ENCODE data around the gene BAHCC1.

BAHCC1 gene

DNA sequence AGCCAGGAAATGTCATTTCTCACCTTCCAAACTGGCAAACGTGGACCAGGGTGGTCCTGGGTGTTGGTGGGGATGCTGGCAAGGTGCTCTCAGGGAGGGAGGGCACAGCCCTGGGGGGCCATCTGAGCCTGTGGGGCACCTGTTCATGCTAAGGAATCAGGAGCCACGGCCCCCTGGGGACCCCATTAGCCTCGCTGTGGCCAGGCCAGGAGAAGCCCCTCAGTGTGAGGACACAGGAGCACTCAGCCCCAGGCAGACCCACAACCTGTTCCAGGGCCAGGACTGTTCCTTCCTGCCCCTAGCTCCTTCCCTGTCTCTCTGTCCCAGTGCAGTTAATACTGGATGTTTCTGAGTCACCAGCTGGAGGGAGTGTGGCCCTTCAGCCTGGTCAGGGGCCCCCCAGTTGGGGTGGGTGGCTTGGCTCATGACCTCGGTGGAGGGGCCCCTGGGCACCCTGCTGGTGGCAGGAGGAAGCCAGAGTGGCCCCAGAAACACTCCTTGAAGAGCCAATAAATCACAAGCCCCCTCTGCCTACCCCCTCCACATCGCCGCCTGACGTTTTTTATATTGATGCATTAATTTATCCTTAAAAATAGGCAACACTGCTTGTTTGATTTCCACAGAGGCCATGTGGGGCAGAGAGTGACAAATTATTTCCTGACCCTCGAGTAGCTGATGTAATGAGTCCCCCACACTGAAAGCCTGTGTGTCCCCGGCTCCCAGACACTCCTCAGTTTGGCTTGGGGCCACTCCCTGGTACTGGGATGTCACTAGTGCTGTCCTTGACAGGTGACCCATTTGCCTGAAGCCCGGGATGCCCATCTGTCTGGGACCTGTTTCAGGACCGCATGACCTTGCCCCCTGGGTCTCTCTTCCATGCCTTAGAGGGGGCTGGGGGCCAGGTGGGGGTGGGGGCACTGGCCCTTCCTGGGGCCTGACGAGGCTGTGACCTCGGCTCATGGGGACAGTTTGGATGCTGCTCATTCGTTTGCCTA, 95.0 kb downstream of the BAHCC1 start:
- no peak for DNase-seq (ENCODE audit: low spot score)
- in situ Hi-C loops (cut with MboI; ENCODE audit: low pct_unique_long_range_greater_than_20kb, low sequenced_read_pairs, unreplicated experiment) = no loop called here
- TF ChIP-seq, protein P1, sequence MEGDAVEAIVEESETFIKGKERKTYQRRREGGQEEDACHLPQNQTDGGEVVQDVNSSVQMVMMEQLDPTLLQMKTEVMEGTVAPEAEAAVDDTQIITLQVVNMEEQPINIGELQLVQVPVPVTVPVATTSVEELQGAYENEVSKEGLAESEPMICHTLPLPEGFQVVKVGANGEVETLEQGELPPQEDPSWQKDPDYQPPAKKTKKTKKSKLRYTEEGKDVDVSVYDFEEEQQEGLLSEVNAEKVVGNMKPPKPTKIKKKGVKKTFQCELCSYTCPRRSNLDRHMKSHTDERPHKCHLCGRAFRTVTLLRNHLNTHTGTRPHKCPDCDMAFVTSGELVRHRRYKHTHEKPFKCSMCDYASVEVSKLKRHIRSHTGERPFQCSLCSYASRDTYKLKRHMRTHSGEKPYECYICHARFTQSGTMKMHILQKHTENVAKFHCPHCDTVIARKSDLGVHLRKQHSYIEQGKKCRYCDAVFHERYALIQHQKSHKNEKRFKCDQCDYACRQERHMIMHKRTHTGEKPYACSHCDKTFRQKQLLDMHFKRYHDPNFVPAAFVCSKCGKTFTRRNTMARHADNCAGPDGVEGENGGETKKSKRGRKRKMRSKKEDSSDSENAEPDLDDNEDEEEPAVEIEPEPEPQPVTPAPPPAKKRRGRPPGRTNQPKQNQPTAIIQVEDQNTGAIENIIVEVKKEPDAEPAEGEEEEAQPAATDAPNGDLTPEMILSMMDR (IDR thresholded peaks at IDR 0.05; ENCODE audit: extremely low read depth, insufficient read depth, missing control alignments) = no peak

DNA sequence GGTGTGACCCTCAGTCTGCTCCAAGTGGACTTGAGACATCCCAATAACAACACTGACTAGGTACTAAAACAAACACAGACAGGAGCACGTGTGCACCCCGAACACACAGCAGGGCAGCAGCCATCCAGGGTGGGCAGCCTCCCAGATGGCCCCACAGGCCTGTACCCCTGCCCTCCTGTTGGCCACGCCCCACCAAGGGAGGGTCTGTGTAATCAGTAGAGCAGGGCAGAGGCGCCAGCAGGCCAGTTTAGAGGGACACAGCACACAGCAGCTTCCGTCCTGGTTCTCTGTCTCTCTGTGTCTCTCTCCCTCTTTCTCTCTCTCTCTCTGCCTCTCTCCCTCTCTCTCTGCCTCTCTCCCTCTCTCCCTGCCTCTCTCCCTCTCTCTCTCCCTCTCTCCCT, 95.9 kb downstream of the BAHCC1 start:
- TF ChIP-seq, protein P1 (IDR thresholded peaks at IDR 0.05; ENCODE audit: extremely low read depth, insufficient read depth, missing control alignments) = no peak
- DNase-seq (ENCODE audit: low spot score) = no peak
- in situ Hi-C loops (cut with MboI; ENCODE audit: low pct_unique_long_range_greater_than_20kb, low sequenced_read_pairs, unreplicated experiment) = no loop called here

DNA sequence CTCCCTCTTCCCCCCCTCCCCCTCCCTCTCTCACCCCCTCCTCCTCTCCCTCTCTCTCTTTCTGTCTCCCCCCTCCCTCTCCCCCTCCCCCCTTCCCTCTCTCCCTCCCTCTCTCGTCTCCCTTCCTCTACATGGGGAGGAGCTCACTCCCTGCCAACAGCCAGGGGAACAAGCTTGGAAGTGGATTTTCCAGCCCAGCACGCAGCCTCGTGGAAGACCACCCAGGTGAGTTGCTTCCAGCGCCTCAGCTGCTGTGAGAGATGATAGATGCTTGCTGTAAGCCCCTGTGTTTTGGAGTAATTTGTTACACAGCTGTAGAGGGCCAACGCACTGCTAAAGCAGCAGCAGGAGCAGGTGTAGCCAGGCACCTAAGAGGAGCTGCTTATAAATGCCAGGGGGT, 96.5 kb downstream of the BAHCC1 start:
- DNase-seq (ENCODE audit: low spot score) = no peak
- TF ChIP-seq, protein P1 (IDR thresholded peaks at IDR 0.05; ENCODE audit: extremely low read depth, insufficient read depth, missing control alignments) = no peak
- in situ Hi-C loops (cut with MboI; ENCODE audit: low pct_unique_long_range_greater_than_20kb, low sequenced_read_pairs, unreplicated experiment) = no loop called here

DNA sequence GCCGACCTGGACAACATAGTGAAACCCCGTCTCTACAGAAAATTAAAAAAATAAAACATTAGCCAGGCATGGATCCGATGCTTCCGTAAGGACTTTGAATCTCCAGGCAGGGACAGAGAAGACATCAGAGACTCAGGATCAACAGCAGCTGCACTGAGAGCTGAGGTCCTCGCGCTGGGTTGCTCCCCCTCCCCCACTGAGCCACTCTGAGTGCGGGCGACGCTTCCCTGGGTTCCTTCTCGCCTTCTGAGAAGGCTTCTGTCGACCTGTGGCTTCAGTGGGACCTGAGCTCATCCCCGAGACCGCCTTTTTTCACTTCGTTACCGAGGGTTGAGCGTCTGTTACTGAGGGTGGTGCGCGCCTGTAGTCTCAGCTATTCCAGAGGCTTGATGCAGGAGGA, 96.9 kb downstream of the BAHCC1 start:
- TF ChIP-seq, protein P1 (IDR thresholded peaks at IDR 0.05; ENCODE audit: extremely low read depth, insufficient read depth, missing control alignments) = no peak
- DNase-seq (ENCODE audit: low spot score) = no peak
- in situ Hi-C loops (cut with MboI; ENCODE audit: low pct_unique_long_range_greater_than_20kb, low sequenced_read_pairs, unreplicated experiment) = no loop called here

DNA sequence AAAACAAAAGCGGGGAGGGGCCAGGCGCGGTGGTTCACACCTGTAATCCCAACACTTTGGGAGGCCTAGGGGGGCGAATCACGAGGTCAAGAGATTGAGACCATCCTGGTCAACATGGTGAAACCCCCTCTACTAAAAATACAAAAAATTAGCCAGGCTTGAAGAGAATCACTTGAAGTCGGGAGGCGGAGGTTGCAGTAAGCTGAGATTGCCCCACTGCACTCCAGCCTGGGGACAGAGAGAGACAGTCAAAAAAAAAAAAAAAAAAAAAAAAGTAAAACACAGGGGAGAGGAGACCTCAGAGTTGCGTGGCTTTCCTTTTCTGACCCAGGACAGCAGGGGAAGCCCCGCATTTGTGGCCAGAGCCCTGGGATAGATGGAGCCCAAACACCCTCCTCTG, 97.4 kb downstream of the BAHCC1 start:
- TF ChIP-seq, protein P1 (IDR thresholded peaks at IDR 0.05; ENCODE audit: extremely low read depth, insufficient read depth, missing control alignments) = no peak

DNA sequence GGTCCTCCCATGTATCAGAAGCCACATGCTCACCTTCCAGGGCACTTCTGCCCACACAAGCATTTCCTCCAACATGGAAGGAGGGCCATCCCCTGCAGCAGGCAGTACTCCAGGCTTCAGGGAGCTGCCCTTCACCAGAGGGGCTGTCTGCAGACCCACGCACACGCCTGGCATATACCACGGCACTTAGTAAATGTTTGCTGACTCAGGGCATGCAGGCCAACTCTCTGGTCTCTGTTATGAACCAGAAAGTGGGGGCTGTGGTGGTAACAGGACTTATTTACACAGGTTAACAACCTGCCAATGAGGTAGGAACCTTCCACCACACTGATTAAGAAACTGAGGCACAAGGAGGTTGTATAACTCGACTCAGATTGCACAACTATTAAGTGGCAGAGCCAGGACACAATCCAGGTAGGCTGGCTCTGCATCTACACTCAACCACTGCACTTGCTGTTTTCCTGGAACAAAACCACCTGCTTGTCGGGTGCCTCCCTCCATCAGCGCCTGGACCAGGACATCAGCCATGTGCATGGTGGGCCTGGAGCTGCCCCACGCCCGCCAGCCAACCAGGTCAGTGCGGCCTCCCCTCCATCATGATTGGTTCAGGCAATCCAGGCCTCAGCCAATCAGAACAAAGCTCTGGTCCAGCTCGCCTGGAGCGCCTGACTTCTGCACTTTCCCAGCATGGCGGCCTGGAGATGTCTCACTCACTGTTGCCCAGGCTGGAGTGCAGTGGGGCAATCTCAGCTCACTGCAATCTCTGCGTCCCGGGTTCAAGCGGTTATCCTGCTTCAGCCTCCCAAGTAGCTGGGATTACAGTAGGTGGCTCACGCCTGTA, 98.2 kb downstream of the BAHCC1 start:
- DNase-seq (ENCODE audit: low spot score) = no peak
- TF ChIP-seq, protein P1 (IDR thresholded peaks at IDR 0.05; ENCODE audit: extremely low read depth, insufficient read depth, missing control alignments) = no peak
- in situ Hi-C loops (cut with MboI; ENCODE audit: low pct_unique_long_range_greater_than_20kb, low sequenced_read_pairs, unreplicated experiment) = no loop called here

More for the DNA sequence above, 97.4 kb downstream of the BAHCC1 start:
- DNase-seq (ENCODE audit: low spot score) = no peak
- in situ Hi-C loops (cut with MboI; ENCODE audit: low pct_unique_long_range_greater_than_20kb, low sequenced_read_pairs, unreplicated experiment) = no loop called here

Data from GM13977 (cell line).